Measurements from ENCODE around the gene WDFY3. TPM values are rescaled to one million over a fixed set of nuclear protein-coding genes. Genes with fewer than 3 reads are reported as not detected.

Gene WDFY3
- total and polyA plus RNA-seq, 8 donors, result 5.3 to 53.0 (median 29.6) TPM

DNA sequence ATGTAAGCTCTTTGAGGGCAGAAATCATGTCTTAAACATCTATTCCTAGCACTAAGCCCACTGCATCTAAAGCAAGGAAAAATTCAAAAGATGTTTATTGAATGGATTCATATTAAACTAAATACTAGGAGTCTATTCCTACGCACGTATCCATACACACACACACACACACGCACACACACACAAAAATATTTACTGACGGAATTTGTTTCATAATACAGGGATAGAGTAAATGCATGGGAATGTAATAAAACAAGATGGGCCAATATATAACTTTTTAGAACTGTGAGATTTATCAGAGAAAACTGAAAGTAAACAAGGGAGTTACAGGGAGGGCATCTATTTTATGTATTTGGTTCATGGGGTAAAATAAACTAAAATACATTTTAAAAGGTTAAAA, 57.6 kb downstream of the WDFY3 start:
- no peak for DNase-seq
- FAIRE-seq, result no peak

DNA sequence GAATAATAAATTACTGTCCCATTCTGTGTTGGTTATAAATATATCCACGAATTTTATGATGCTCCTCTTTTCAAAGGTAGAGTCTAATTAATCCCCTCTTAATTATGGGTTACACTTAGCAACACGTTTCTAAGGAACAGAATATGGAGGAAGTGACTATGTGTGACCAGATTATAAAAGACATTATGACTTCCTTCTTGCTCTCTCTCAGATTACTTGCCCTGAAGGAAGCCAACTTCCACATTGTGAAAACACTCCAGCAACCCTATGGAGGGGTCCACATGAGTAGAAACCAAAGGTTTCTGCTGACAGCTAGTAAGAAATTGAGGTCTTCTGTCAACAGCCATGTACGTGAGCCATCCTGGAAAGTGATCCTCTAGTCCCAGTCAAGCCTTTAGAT, 59.3 kb downstream of the WDFY3 start:
- intact Hi-C loops (cut with DNase I), result no loop called here
- no peak overlapping the region for H3K4me3 ChIP-seq
- peak in 1 of 4 donors; percentile 30 for ATAC-seq
- no peak overlapping the region for H3K27ac ChIP-seq
- WGBS, 2 donors, result 88 to 93% methylated on average over 3 of the region's 3 CpGs
- H3K4me1 ChIP-seq, result peaks cover 0 to 8% (median 3%) of the 10 kb centered on the region in 3 donors
- no peak for DNase-seq
- no peak for TF ChIP-seq CTCF (IDR thresholded peaks at IDR 0.05)
- H3K27me3 ChIP-seq, result no peaks in the 10 kb centered on the region
- H3K9me3 ChIP-seq, result no peaks in the 10 kb centered on the region
- no peaks in the 10 kb centered on the region for H3K36me3 ChIP-seq
- FAIRE-seq, result no peak

More for the DNA sequence above, 57.6 kb downstream of the WDFY3 start:
- H3K4me1 ChIP-seq, result peaks cover 0 to 6% (median 0%) of the 10 kb centered on the region in 3 donors
- no peak overlapping the region for H3K27ac ChIP-seq
- H3K27me3 ChIP-seq, result no peaks in the 10 kb centered on the region
- no peak for ATAC-seq
- no peaks in the 10 kb centered on the region for H3K36me3 ChIP-seq
- no peak for TF ChIP-seq CTCF (IDR thresholded peaks at IDR 0.05)
- intact Hi-C loops (cut with DNase I), result no loop called here
- no peaks in the 10 kb centered on the region for H3K9me3 ChIP-seq
- WGBS, 2 donors, result 94% methylated on average over 4 of the region's 4 CpGs
- no peak overlapping the region for H3K4me3 ChIP-seq

GRCh38 chr4:84905646-84906045, 60.8 kb downstream of the WDFY3 start:
- intact Hi-C loops (cut with DNase I), result no loop called here
- DNase-seq (no peak), FAIRE-seq (no peak), ATAC-seq (no peak)
- Histone ChIP-seq H3K36me3 (no peaks in the 10 kb centered on the region), H3K4me1 (peaks cover 0 to 14% (median 6%) of the 10 kb centered on the region in 3 donors), H3K9me3 (no peaks in the 10 kb centered on the region), H3K27ac (no peak overlapping the region), H3K4me3 (no peak overlapping the region), H3K27me3 (no peaks in the 10 kb centered on the region)
- TF ChIP-seq CTCF (IDR thresholded peaks at IDR 0.05), result no peak
- WGBS, 2 donors, result 97 to 98% methylated on average over 2 of the region's 2 CpGs

- TF ChIP-seq CTCF (IDR thresholded peaks at IDR 0.05), result no peak
- WGBS, 2 donors, result 76 to 80% methylated on average over 3 of the region's 3 CpGs
- H3K27me3 ChIP-seq, result no peaks in the 10 kb centered on the region
- no peaks in the 10 kb centered on the region for H3K36me3 ChIP-seq
- H3K27ac ChIP-seq, result no peak overlapping the region
- no peak overlapping the region for H3K4me3 ChIP-seq
- H3K4me1 ChIP-seq, result peaks cover 0 to 8% (median 6%) of the 10 kb centered on the region in 3 donors
- intact Hi-C loops (cut with DNase I), result no loop called here
- no peaks in the 10 kb centered on the region for H3K9me3 ChIP-seq
- FAIRE-seq (no peak), DNase-seq (no peak), ATAC-seq (no peak)
Measured at GRCh38 chr4:84901740-84902281, 64.7 kb downstream of the WDFY3 start.

GRCh38 chr4:84901173-84901572, 65.3 kb downstream of the WDFY3 start:
- Histone ChIP-seq H3K36me3 (no peaks in the 10 kb centered on the region), H3K4me3 (no peak overlapping the region), H3K27me3 (no peaks in the 10 kb centered on the region), H3K4me1 (peaks cover 0 to 8% (median 6%) of the 10 kb centered on the region in 3 donors), H3K27ac (no peak overlapping the region), H3K9me3 (no peaks in the 10 kb centered on the region)
- no peak for ATAC-seq
- no peak for TF ChIP-seq CTCF (IDR thresholded peaks at IDR 0.05)
- intact Hi-C loops (cut with DNase I), result no loop called here
- FAIRE-seq, result no peak
- 60 to 73% methylated on average over 3 of the region's 3 CpGs for WGBS, 2 donors
- no peak for DNase-seq
